ENCODE measurements around the gene TLX1.

- TF ChIP-seq, protein P1, sequence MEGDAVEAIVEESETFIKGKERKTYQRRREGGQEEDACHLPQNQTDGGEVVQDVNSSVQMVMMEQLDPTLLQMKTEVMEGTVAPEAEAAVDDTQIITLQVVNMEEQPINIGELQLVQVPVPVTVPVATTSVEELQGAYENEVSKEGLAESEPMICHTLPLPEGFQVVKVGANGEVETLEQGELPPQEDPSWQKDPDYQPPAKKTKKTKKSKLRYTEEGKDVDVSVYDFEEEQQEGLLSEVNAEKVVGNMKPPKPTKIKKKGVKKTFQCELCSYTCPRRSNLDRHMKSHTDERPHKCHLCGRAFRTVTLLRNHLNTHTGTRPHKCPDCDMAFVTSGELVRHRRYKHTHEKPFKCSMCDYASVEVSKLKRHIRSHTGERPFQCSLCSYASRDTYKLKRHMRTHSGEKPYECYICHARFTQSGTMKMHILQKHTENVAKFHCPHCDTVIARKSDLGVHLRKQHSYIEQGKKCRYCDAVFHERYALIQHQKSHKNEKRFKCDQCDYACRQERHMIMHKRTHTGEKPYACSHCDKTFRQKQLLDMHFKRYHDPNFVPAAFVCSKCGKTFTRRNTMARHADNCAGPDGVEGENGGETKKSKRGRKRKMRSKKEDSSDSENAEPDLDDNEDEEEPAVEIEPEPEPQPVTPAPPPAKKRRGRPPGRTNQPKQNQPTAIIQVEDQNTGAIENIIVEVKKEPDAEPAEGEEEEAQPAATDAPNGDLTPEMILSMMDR (optimal IDR thresholded peaks at IDR 0.05 in 1 of 3, IDR thresholded peaks at IDR 0.05 in 1 of 3, conservative IDR thresholded peaks at IDR 0.05 in 1 of 3; ENCODE audit: extremely low read depth in 1 of 3, insufficient read depth in 2 of 3, low read length in 3 of 3) = no peak
- no peak for TF ChIP-seq EZH2 (IDR thresholded peaks at IDR 0.05; ENCODE audit: low read length)
Observed at GRCh38 chr10:101135141-101136006, 4.3 kb downstream of the TLX1 start.

Measured in keratinocyte (primary cell).